Smooth muscle cell (in vitro differentiated cells): Measurements from ENCODE around the gene TMEM145. TPM values are rescaled to one million over a fixed set of nuclear protein-coding genes. Genes with fewer than 3 reads are reported as not detected.

ENCODE experiments used
- DNase-seq: peaks from one replicate; lab custom pipeline; 2025; ENCODE audit not compliant: unreplicated experiment; lab: John Stamatoyannopoulos, UW
- H2AFZ ChIP-seq: fragments of 200-600 bp; sonication (generic); 2 replicates; pipeline ENCODE4 v1.6.0; 2016; ENCODE audit warnings: antibody characterized with exemption, low read depth, mild to moderate bottlenecking
- H3F3A ChIP-seq: fragments of 200-600 bp; sonication (generic); 2 replicates; pipeline ENCODE4 v1.6.0; 2017; ENCODE audit warnings: antibody characterized with exemption, low read depth
- H3K27ac ChIP-seq: fragments of 200-600 bp; sonication (generic); 2 replicates; pipeline ENCODE4 v1.5.1; 2016; ENCODE audit warnings: low read depth, mild to moderate bottlenecking
- H3K27me3 ChIP-seq: fragments of 200-600 bp; sonication (generic); 2 replicates; pipeline ENCODE4 v1.6.1; 2016; ENCODE audit warnings: low read depth, mild to moderate bottlenecking
- H3K36me3 ChIP-seq: fragments of 200-600 bp; sonication (generic); 2 replicates; pipeline ENCODE4 v1.5.1; 2016; ENCODE audit warnings: low read depth
- H3K4me1 ChIP-seq: fragments of 200-600 bp; sonication (generic); 2 replicates; pipeline ENCODE4 v1.5.1; 2016; ENCODE audit warnings: low read depth
- H3K4me2 ChIP-seq: fragments of 200-600 bp; sonication (generic); 2 replicates; pipeline ENCODE4 v1.6.0; 2016; ENCODE audit warnings: mild to moderate bottlenecking
- H3K4me3 ChIP-seq: fragments of 200-600 bp; sonication (generic); 2 replicates; pipeline ENCODE4 v1.5.1; 2016; ENCODE audit warnings: mild to moderate bottlenecking
- H3K79me2 ChIP-seq: fragments of 200-600 bp; sonication (generic); 2 replicates; pipeline ENCODE4 v1.6.0; 2016; ENCODE audit warnings: low read depth, mild to moderate bottlenecking
- H3K9ac ChIP-seq: fragments of 200-600 bp; sonication (generic); 2 replicates; pipeline ENCODE4 v1.6.0; 2016; ENCODE audit warnings: low read depth
- H3K9me3 ChIP-seq: fragments of 200-600 bp; sonication (generic); replicated peaks from 2 replicates; pipeline ENCODE4 v1.5.1; 2016; ENCODE audit warnings: low read depth
- H4K20me1 ChIP-seq: fragments of 200-600 bp; sonication (generic); 2 replicates; pipeline ENCODE4 v1.6.0; 2016; ENCODE audit warnings: low read depth
- CTCF ChIP-seq: fragments of 200-600 bp; sonication (generic); IDR thresholded peaks from 2 replicates; pipeline ENCODE4 v1.5.1; 2017; ENCODE audit warnings: borderline replicate concordance, mild to moderate bottlenecking, antibody characterized with exemption; ENCODE audit not compliant: insufficient read depth, poor library complexity, severe bottlenecking
- WGBS: methylation state at CpG from one replicate; pipeline ENCODE4 v1.1.7; 2016; ENCODE audit warnings: low lambda C conversion rate; 5-methylcytosine and 5-hydroxymethylcytosine counted together
- polyA plus RNA-seq: library from polyadenylated mRNA; unstranded; fragments of >200 nt; fragmentation: Nextera tagmentation; extraction: Ambion mirVana; gene quantifications from 2 replicates; pipeline ENCODE4 v1.2.1, GENCODE V29; 2016
- total RNA-seq: library from RNA; depleted of rRNA; stranded (reverse); fragments of >200 nt; gene quantifications from 2 replicates; pipeline ENCODE4 v1.2.3, GENCODE V29; 2014

The TMEM145 gene
- total and polyA plus RNA-seq, 2 experiments from 2014 or later = 0.11 TPM; not detected in 1

- TF ChIP-seq CTCF = no peak
- Histone ChIP-seq H3K4me3 (peak overlapping the region; percentile 71), H3K4me2 (peak overlapping the region; percentile 100), H4K20me1 (peaks cover 55% of the 10 kb centered on the region), H3K27ac (no peak overlapping the region), H3K9ac (no peak overlapping the region), H3F3A (peaks cover 19% of the 10 kb centered on the region), H2AFZ (no peak overlapping the region), H3K36me3 (no peaks in the 10 kb centered on the region), H3K4me1 (peaks cover 30% of the 10 kb centered on the region), H3K9me3 (no peaks in the 10 kb centered on the region), H3K79me2 (peaks cover 12% of the 10 kb centered on the region), H3K27me3 (no peaks in the 10 kb centered on the region)
- DNase-seq = no peak
- 63% methylated on average over 5 of the region's 5 CpGs for WGBS
Measured at GRCh38 chr19:42285541-42285941, 27.6 kb upstream of the TMEM145 start.

GRCh38 chr19:42285988-42286348 lies 27.1 kb upstream of the TMEM145 start:
- H3K9me3 ChIP-seq = no peaks in the 10 kb centered on the region
- TF ChIP-seq CTCF = no peak
- peaks cover 57% of the 10 kb centered on the region for H4K20me1 ChIP-seq
- no peaks in the 10 kb centered on the region for H3K36me3 ChIP-seq
- 90% methylated on average over 6 of the region's 6 CpGs for WGBS
- H2AFZ ChIP-seq = no peak overlapping the region
- no peak overlapping the region for H3K27ac ChIP-seq
- no peak for DNase-seq
- H3K27me3 ChIP-seq = no peaks in the 10 kb centered on the region
- peaks cover 29% of the 10 kb centered on the region for H3K4me1 ChIP-seq
- H3K79me2 ChIP-seq = peaks cover 12% of the 10 kb centered on the region
- no peak overlapping the region for H3K9ac ChIP-seq
- H3K4me2 ChIP-seq = no peak overlapping the region
- H3K4me3 ChIP-seq = no peak overlapping the region
- H3F3A ChIP-seq = peaks cover 19% of the 10 kb centered on the region

- no peak overlapping the region for H3K4me3 ChIP-seq
- H4K20me1 ChIP-seq = peaks cover 57% of the 10 kb centered on the region
- TF ChIP-seq CTCF = no peak
- H3K27me3 ChIP-seq = no peaks in the 10 kb centered on the region
- no peaks in the 10 kb centered on the region for H3K36me3 ChIP-seq
- no peak overlapping the region for H3K27ac ChIP-seq
- H3K79me2 ChIP-seq = peaks cover 12% of the 10 kb centered on the region
- H3K4me2 ChIP-seq = no peak overlapping the region
- no peak overlapping the region for H2AFZ ChIP-seq
- no peak overlapping the region for H3K9ac ChIP-seq
- H3K9me3 ChIP-seq = no peaks in the 10 kb centered on the region
- no peak for DNase-seq
- H3F3A ChIP-seq = peaks cover 14% of the 10 kb centered on the region
- 80% methylated on average over 13 of the region's 13 CpGs for WGBS
- H3K4me1 ChIP-seq = peaks cover 24% of the 10 kb centered on the region
Measured at GRCh38 chr19:42286349-42287016, 26.6 kb upstream of the TMEM145 start.

- 97% methylated on average over 30 of the region's 30 CpGs for WGBS
- peaks cover 12% of the 10 kb centered on the region for H3K79me2 ChIP-seq
- no peak overlapping the region for H3K4me3 ChIP-seq
- no peak overlapping the region for H3K4me2 ChIP-seq
- H3K4me1 ChIP-seq = peaks cover 16% of the 10 kb centered on the region
- H3F3A ChIP-seq = peaks cover 8% of the 10 kb centered on the region
- no peak overlapping the region for H2AFZ ChIP-seq
- DNase-seq = no peak
- H3K9me3 ChIP-seq = no peaks in the 10 kb centered on the region
- H3K27ac ChIP-seq = no peak overlapping the region
- H3K9ac ChIP-seq = no peak overlapping the region
- H3K27me3 ChIP-seq = no peaks in the 10 kb centered on the region
- TF ChIP-seq CTCF = no peak
- no peaks in the 10 kb centered on the region for H3K36me3 ChIP-seq
- peaks cover 57% of the 10 kb centered on the region for H4K20me1 ChIP-seq
Measured at GRCh38 chr19:42287017-42287826, 25.9 kb upstream of the TMEM145 start.
